ENCODE results near the gene SMIM33.
"Not testable (repeated sequence)": the region's sequence is repeated elsewhere in the genome, so short reads cannot be mapped to it uniquely, and the experiment has no call there.

The SMIM33 gene

GRCh38 chr5:139482050-139482889 is 11.5 kb downstream of the SMIM33 start, which contains the start of gene STING1:
Gene STING1 (minus strand): TSS chr5:139482758. CDS start chr5:139481704, 1,054 bp downstream.
- DNase-seq (ENCODE audit: low read depth in 2 of 2), result peak; percentile 96

DNA sequence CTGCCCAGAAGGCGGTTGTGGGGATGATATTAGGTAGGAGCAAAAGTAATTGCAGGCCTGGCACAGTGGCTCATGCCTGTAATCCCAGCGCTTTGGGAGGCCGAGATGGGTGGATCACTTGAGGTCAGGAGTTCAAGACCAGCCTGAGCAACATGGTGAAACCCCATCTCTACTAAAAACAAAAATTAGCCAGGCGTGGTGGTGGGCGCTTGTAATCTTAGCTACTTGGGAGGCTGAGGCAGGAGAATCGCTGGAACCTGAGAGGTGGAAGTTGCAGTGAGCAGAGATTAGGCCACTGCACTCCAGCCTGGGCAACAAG is 12.0 kb downstream of the SMIM33 start:
- DNase-seq (ENCODE audit: low read depth in 2 of 2), result not testable (repeated sequence)

DNA sequence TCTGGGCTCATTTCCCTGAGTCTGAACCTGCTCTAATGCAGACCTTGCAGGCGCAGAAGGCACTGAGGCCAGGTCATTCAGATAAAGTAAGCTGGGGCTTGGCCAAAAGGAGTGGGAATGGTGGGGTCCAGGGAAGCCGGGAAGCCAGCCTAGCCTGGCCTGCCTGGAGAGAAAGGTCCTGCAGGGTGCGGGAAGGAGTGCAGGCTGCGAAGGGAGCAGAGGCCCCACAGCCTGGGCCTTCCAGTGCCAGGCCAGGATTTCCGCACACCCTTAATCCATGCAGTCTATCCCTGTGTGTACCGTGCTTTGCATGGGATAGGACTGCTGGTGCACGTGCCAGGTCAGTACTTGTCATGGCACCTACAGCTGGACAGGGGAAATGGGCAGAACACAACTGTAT is 15.4 kb downstream of the SMIM33 start:
- no peak for DNase-seq (ENCODE audit: low read depth in 2 of 2)

DNA sequence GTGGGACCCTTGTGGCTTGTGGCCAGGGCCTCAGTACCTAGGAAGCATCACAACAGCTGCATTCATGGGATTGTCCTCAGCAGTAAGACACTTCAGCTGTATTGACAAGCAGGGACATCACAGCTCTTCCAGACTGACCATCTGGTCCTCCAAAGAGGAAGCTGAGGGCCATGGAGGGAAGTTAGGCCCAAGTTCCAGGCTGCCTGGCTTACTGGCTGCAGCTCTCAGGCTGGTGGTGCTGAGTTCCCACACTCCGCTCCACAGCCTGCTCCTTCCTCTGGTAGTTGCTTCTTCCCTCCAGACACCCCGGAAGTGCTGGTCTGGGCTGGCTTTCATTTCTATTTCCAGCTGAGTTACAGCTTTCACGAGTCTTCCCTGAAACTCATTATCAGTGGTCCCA is 17.5 kb downstream of the SMIM33 start:
- DNase-seq (ENCODE audit: low read depth in 2 of 2), result no peak

DNA sequence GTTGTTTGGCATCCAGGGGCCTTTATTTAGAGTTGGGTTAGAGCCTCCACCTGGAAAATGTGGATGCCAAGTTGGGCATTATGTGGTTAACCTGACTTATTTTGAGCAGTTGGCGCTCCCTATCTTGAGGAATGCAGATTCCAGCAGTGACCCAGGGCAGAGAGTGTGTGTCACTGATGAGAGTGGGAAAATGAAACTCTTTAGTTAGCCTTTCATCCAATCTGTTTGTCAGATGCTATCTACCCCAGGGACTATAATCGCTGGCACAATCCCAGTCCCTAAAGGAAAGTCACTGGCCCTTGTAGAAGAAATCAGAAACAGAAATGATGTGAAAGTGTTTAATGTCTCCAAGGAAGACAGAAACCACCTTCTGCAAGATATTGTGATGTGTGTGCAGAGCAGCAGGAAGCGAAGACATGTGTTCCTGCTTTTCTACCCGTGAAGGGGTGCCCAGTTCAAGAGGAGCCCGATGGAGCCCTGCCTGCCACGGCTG is 21.9 kb downstream of the SMIM33 start:
- DNase-seq (ENCODE audit: low read depth in 2 of 2), result no peak

DNA sequence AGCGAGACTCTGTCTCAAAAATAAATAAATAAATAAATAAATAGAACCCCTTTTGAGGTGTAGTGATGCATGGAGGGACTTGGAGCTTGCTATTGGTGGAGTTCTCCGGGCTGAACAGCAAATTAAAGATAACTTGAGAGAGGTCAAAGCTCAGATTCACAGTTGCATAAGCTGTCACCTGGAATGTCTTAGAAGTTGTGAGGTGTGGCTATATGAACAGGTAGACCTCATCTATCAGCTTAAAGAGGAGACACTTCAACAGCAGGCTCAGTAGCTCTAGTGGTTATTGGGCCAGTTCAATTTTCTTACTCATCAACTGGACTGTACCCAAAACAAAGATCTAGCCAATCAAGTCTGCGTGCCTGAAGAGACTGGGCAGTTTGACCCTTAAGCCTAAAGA is 23.5 kb downstream of the SMIM33 start:
- DNase-seq (ENCODE audit: low read depth in 2 of 2), result no peak

- DNase-seq (ENCODE audit: low read depth in 2 of 2), result peak; percentile 42 to 44
Observed at GRCh38 chr5:139494832-139495231, 24.0 kb downstream of the SMIM33 start.

DNA sequence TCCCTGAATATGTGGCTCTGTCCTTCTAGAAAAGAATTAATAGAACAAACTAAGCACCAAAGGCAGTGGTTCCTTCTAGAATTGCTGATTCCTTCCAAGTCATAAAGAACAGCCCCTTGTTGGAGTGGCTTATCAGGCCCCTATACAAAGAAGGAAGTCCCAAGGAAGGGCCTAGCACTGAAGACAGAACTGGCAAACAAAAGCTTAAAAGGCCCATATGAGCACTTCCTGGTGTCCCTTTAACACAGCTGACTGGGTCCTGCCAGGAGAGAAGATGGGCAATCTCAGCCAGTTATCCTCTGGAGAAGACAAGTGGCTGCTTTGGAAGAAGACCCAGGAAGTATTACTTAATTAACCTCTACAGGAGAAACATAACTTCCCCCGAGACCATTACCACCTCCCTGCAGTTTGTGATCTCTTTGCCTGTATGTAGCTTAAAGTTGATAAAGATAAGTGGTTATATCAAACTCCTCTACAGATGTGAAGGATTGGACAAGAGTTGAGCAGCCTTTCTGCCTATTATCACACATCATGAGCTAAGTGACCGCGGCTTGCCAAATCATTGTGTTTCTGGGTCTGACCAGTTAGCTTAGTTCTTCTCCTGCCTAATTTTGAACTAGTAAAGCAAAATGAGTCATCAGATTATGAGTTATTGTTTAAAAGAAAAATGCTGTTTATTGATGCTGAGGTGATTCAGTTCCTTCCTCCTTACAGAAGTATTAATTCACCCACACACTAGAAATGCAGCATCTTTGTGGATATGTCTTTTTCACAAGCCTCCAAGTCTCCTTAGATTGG is 25.0 kb downstream of the SMIM33 start:
- DNase-seq (ENCODE audit: low read depth in 2 of 2), result no peak

DNA sequence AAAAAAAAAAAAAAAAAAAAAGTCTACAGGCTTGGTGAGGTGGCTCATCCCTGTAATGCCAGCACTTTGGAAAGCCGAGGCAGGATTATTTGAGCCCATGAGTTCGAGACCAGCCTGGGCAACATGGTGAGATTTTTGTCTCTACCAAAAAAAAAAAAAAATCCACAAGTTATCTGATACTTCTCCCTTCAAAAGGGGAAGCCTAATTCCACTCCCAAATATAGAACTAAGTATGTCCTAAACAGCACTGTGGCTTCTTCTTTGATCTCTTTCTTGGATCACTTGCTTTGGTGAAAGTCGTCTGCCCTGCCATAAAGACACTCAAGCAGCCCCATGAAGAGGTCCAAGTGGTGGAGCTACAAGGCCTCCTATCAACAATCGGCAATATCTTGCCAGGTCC is 30.6 kb downstream of the SMIM33 start:
- DNase-seq (ENCODE audit: low read depth in 2 of 2), result no peak

GRCh38 chr5:139503036-139503817 is 32.4 kb downstream of the SMIM33 start:
- not testable (repeated sequence) for DNase-seq (ENCODE audit: low read depth in 2 of 2)

DNA sequence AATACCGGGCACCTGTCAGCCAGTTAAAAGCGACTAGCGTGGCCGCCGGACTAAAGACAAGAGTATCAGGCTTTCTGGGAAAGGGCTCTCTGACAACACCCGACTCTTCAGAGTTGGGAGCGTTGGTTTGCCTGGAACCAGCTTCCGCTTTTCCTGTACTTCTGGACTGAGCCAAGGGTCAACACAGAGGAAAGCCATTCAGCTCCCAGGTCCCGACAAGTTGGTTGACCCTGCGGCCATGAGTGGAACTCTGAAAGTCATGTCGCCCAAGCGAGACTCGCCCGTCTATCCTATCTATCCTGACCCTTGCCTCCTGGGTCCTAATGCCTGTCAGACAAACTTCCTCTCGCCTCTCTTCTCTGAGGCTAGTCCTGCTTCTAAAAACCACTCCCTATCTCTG is 33.1 kb downstream of the SMIM33 start:
- DNase-seq (ENCODE audit: low read depth in 2 of 2), result not testable (repeated sequence)

- not testable (repeated sequence) for DNase-seq (ENCODE audit: low read depth in 2 of 2)
Observed at GRCh38 chr5:139504722-139505121, 33.9 kb downstream of the SMIM33 start.

- DNase-seq (ENCODE audit: low read depth in 2 of 2), result no peak
Observed at GRCh38 chr5:139512786-139513390, 42.1 kb downstream of the SMIM33 start.

DNA sequence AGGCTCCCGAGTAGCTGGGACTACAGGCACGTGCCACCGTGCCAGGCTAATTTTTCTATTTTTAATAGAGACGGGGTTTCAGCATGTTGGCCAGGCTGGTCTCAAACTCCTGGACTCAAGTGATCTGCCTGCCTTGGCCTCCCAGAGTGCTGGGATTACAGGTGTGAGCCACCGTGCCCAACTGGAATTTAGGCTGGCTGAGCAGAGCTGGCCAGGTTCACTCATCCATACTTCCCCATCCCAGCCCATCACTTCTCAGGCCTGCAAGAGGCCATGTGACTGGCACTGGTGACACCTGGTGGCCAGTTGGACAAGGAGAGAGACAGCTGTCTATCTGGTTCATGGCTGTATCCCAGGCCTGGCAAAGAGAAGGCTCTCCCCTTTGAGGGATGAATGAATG is 42.6 kb downstream of the SMIM33 start:
- peak; percentile 52 to 56 for DNase-seq (ENCODE audit: low read depth in 2 of 2)

DNA sequence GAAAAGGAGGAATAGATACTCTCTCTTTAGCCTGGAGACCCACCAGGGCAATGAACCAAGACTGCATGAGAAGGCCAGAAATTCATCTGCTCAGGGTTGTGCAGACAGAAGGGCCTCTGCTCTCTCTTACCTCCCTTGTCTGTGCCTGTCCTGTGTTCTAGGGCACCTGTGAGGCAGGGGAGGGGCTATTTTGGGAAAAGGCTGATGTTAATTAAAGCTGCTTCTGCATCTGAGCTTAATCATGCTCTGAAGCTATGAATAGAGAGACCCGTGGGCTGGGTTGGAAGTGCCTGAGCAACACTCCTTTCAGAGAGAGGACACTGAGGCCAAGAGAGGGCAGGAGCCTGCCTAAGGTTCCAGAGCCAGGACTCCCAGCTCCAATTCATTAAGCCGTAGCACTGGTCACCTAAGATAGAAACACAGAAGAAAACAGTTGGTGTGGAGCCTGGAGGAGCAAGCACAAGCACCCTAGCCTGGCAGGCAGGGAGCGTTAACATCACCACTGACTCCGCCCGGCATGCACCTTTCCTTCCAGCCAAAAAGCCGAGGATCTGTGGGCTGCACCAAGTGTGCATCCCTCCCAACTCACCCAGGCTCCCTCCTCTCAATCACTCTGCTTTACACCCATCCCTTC is 43.2 kb downstream of the SMIM33 start:
- no peak for DNase-seq (ENCODE audit: low read depth in 2 of 2)

DNA sequence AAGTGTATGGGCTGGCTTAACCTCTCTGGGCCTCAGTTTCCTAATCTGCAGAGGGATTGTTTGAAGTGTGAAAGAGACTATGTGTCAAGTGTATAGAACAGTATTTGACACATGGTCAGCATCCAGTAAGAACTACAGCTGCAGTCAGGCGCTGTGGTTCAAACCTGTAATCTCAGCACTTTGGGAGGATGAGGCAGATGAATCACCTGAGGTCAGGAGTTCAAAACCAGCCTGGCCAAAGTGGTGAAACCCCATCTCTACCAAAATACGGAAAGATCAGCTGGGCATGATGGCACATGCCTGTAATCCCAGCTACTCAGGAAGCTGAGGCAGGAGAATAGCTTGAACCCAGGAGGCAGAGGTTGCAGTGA is 43.7 kb downstream of the SMIM33 start:
- DNase-seq (ENCODE audit: low read depth in 2 of 2), result no peak

- DNase-seq (ENCODE audit: low read depth in 2 of 2), result peak; percentile 64 to 70
Observed at GRCh38 chr5:139517683-139518564, 47.1 kb downstream of the SMIM33 start.
